ELR (cell line): ENCODE results near the gene UPF1.

ENCODE experiments used
- DNase-seq: peaks from one replicate; pipeline ENCODE4 v3.0.0-alpha.2; 2015; ENCODE audit warnings: low read depth

The UPF1 gene

DNA sequence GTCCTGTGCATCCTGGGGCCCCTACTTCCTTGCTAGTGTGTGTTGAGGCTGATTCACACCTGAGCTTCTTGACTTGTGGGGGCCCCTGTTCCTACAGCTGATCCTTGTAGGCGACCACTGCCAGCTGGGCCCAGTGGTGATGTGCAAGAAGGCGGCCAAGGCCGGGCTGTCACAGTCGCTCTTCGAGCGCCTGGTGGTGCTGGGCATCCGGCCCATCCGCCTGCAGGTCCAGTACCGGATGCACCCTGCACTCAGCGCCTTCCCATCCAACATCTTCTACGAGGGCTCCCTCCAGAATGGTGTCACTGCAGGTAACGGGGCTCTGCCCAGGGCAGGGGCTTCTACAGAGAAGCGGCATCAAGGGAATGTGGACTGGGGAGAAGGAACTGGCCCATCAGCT is 25.5 kb downstream of the UPF1 start:
- DNase-seq: no peak

DNA sequence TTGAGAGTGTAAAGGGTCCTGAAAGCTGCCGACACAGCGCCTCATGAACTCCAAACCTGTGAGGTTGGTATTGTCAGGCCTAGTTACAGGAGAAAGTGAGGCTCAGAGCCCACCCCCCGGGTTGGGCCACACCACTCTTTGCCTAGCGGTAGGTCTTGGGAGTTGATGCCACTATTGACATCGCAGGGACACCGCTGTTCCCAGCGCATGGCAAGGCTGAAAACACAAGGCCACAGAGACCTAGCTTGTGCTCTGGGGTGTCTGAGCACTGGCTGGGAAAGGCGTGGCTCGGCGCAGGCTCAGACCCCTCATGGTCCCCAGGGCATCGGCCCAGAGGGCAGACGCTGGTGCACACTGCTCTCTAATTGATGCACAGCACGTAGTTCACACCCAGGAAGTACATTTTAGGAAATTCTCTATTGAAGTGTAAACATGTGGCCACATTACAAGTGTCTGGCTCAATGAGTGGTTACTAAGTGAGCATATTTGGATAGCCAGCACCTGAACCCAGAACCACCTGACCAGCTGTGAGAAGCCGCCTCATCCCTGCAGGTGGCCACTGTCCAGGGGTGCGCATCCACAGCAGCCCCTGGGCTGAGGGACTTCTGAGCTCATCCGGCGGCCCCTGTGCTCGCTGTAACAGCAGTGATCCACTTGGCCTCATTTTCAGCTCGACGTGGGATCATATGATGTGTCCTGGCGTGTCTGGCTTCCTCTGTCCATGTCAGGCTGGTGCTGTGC is 27.3 kb downstream of the UPF1 start:
- DNase-seq: no peak

DNA sequence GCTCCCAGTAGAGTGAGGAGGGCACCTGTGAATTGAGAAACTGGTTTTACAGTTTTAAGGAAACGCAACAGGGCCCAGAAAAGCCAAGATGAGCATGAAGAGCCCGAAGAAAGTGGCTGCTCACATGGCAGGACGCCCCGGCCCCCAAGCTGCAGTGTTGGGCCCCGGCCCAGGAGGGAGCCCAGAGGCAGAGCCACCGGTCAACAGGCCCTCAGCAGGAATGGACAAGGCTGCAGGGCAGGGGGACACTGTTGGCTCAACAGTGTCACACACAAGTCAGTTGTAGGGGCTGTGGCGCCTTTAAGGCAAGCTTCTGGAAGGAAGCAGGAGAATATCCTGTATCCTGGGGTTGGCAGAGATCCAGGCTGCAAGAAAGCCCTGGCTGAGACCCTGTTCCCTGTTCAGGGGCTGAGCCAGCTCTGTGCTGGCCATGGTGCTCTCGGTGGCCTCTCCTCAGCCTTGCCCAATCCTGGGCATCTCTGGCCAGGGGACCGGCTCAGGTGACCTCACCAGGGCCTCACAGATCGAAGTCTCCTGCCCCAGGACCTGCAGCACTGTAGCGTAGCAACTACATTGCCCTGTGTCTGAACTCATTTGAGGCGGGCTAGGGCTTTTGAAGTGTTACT is 28.0 kb downstream of the UPF1 start:
- DNase-seq: no peak

DNA sequence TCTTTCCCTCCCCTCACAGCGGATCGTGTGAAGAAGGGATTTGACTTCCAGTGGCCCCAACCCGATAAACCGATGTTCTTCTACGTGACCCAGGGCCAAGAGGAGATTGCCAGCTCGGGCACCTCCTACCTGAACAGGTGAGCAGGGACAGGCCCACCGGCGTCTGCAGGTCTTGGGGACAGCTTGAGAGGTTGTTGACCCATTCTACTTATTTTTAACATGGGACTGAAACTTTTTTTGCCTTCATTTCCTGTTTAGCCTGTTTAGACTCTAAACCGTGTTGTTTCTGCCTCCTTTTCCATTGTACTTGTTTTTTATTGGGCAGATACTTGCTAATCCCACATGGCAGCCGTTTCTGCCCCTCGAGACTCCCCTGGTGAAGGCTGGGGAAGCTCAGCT is 28.5 kb downstream of the UPF1 start:
- no peak for DNase-seq

DNA sequence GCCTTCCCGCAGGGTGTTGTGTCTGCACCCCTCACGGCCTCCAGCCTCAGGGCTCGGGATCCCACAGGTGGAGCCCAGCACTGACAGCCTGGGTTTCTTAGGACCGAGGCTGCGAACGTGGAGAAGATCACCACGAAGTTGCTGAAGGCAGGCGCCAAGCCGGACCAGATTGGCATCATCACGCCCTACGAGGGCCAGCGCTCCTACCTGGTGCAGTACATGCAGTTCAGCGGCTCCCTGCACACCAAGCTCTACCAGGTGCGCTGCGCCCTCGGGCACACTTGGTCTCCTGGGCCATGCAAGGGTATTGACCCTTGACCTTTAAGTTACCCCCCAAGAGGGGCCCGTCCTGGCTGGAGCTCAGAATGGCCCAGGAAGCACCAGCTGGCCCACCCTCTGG is 29.0 kb downstream of the UPF1 start:
- no peak for DNase-seq

DNA sequence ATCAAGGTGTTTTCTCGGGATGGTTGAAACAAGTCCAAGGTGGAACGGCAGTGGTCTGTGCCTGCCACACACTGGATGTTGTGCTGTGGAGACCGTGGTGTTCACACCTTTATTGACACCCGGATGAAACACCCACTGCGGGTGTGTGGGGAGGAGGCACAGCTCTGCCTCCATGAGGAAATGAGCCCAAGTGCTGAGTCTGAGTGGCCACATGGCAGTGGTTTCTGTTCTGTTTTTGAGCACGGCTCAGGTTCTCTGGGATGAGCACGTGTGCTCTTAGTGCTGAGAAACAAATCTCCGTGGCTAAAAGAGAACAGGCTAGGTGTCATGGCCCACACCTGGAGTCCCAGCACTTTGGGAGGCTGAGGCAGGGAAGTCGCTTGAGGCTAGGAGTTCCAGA is 29.5 kb downstream of the UPF1 start:
- no peak for DNase-seq

DNA sequence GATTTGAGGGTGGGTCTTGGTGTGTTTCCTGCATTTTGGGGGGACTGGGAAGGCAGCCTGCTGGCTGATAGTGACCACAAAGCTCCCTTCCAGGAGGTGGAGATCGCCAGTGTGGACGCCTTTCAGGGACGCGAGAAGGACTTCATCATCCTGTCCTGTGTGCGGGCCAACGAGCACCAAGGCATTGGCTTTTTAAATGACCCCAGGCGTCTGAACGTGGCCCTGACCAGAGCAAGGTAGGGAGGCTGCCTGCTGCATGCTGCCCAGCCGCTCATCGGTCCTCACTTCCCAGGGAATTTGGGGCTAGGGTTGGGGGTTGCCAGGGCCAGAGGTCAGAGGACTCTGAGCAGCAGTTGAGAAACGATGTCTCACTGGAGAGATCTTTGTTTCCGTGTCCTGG is 30.2 kb downstream of the UPF1 start:
- no peak for DNase-seq

DNA sequence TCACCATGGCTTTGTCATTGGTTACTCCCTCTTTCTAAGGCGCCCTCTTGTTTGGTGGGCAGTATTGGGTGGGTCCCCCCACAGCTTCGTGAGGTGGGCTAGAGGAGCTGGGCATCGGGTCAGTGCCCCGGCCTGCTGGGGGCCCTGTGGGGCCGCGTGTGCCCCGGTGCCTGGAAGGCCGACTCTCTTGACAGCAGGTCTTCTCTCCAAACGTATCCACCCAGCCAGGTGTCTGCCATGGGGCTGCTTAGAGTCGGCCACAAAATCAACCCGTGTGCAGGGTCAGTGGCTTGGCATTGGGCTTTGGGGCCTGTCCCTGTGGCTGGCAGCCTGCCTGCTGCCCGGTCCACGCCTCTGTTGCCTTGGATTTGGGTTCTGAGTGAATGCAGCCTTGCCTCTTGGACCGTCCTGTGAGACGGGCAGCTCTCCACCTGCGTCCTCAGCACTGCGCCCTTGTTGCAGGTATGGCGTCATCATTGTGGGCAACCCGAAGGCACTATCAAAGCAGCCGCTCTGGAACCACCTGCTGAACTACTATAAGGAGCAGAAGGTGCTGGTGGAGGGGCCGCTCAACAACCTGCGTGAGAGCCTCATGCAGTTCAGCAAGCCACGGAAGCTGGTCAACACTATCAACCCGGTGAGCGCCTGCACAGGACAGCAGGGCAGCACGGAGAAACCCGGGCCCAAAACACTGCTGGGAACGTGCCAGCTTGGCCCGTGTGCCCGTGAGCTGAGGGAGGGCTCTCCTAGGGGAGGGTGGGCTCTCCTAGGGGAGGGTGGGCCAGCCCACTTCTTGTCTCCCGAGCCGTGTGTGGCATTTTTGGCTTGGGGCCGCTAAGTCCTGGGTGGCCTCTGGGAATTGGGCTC is 31.4 kb downstream of the UPF1 start:
- no peak for DNase-seq

DNA sequence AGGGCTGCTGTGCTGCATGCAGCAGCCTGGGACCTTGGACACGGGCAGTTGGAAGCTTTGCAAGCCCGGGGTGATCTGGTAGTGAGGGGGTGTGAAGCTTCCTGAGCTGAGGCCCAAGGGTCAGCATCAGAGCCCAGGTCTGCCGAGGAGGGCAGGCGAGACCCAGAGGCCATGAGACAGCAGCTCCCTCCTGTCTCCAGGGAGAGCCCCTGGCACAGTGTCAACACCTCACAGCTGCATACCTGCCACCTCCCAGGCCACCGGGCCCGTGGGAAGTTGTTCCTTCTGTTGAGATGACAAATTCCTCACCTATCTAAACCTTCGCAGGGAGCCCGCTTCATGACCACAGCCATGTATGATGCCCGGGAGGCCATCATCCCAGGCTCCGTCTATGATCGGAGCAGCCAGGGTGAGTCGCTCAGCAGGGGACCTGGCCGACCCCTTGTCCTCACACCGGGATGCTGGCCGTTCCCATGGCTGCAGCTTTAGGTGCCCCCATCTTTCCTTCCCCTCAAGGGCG is 32.1 kb downstream of the UPF1 start:
- DNase-seq: no peak

DNA sequence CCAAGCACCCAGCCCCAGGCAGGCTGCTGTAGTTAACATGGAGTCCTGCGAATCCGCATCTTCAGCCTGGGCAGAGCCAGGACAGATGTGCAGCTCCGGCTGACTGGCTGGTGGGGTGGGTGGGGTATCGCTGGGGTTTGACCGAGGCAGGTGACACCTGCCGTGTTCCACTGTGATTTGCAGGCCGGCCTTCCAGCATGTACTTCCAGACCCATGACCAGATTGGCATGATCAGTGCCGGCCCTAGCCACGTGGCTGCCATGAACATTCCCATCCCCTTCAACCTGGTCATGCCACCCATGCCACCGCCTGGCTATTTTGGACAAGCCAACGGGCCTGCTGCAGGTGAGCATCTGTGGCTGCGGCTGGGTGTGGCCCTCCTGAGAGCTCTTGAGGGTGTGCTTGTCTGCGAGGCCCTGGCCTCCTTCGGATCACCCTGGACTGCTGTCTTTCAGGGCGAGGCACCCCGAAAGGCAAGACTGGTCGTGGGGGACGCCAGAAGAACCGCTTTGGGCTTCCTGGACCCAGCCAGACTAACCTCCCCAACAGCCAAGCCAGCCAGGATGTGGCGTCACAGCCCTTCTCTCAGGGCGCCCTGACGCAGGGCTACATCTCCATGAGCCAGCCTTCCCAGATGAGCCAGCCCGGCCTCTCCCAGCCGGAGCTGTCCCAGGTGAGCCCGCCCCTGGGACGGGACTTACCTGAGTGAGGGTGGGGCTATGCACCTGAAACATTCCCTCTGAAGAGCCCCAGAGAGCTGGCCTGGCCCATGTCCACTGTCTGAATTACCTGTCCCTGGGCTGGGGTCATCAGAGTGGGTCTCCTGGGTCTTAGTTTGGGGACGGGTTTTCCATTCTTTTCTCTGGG is 33.6 kb downstream of the UPF1 start:
- DNase-seq: no peak

DNA sequence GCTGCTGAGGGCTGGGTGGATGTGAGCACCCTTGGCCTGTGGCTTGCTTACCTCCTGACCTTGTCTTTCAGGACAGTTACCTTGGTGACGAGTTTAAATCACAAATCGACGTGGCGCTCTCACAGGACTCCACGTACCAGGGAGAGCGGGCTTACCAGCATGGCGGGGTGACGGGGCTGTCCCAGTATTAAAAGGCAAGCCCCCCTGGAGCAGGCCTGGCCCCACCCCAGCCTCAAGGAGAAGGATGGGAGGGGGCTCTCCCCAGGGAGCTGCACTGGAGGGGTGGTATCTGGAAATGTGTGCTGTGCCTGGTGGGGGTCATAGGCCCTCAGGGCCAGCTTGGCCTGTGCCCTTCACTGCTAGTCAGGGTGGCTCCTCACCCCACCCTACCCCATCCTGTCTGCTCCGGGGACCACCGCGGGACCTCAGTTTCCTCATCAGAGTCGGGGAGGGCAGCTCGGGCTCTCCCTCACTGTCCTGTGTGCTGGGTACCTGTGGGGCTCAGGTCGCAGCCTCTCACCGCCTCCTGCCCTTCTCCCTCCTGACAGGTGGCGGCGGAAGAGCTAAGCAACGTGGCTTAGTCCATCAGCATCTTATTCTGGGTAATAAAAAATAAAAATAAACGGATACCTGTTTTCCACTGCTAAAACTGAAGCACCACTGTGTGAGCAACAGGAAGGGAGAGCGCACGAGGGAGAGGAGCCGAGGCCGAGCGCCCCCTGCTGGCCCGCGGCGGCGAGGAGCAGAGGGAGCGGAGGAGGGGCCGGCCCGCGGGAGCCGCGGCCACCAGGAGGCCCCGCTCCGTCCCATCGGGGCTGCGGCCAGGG is 34.4 kb downstream of the UPF1 start:
- peak; percentile 77 for DNase-seq

DNA sequence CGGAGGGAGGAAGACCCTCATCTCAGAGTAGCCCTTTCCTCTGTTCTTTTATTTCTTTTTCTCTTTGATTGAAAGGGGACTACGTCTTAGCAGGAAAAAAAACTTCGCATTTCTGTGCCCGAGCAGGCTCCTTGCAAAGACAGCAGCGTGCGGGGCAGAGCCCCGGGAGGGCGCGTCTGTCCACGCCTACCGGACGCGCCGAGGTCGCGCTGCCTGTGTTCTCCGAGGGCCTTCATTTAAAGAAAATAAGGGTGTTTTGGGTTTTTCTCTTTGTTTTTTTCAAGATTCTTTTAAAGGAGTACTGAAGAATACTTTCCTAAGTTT is 35.0 kb downstream of the UPF1 start:
- no peak for DNase-seq

DNA sequence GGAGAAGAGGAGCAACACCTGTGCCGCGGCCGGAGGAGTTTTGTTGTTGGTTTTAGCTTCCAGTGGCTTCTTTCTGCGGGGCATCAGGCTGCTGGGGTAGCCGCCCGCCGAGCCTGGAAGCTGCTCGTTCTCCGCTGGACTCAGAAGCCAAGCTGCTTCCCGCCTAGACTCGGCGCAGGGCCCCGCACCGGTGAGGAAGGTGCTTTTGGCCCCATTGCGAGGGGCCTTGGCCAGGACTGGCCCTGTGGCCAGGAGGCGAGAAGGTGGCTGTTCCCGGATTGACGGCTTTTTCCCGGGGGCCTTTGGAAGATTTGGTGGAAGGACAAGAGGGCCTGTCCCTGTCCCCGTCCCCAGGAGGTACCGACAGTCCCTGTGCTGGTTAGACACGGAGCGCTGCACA is 35.4 kb downstream of the UPF1 start:
- DNase-seq: no peak

DNA sequence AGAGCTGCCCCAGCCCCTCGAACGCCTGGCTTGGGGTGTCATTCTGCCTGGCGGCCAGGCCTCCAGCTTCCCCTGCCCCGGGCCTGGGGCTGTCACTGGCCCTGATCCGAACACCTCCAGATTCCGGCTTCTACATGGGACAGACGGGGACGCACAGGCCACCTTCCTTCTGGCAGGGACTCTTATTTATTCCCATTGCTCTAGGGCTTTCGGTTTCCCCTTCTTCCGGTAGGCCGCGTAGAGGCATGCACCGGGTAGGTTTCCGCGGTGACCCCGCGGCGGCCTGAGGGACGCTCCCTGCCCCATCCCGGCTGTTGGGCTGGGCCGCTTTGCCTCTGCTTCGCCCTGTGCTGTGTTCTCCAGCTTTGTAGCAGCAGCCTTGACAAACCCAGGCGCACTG is 36.0 kb downstream of the UPF1 start:
- no peak for DNase-seq

DNA sequence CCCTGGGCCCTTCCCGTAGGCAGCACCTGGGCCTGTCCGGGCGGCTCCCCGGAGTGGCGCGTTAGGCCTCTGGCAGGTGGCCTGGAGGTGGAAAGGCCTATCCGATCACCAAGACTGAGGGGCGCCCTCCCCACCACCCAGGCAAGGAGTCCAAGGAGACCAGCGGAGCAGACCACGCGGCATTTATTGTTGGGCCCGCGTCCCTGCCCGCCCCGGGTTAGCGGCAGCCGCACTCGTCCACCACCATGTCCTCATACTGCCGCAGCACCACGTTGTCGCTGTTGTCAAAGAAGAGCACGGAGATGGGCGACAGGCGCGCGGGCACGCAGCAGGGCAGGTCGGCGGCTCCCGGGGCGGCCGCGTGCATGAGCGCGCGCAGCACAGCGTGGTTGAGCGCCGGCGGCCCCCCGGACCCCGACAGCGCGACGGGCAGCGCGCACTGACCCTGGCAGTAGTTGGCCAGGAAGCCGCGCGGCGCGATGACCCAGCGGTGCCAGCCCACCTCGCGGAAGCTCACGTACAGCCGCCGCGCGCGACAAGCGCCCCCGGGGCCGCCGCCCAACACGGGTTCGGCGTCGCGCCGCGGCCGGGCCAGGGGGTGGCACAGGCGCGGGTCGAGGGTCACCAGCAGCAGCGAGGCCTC is 36.7 kb downstream of the UPF1 start:
- DNase-seq: no peak

DNA sequence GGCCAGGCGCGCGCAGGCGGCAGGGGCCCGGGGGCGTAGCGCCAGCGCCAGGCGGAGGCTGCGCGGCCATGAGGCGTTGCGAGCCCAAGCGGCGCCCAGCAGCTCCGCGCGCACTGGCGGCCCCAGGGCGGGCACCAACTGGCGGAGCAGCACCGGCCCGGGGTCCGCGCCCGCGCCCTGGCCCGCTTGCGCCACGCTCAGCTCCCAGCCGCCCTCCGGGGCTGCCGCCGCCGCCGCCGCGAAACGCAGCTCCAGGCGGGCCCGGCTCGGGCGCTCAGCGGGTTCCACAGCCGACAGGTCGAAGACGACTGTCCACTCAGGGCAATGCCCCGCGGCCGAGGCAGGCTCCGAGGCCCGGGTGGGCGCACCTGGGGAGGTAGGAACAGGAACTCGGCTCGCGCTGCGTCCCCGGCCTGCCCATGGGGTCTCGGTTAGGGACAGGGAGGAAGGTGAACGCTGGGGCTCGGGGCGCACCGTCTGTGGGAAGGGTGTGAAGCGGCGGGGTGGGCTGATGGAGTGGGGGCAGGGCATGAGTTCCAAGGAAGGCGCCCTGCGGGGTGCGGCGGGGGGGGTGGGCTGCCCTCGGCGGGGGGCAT is 37.4 kb downstream of the UPF1 start:
- no peak for DNase-seq

DNA sequence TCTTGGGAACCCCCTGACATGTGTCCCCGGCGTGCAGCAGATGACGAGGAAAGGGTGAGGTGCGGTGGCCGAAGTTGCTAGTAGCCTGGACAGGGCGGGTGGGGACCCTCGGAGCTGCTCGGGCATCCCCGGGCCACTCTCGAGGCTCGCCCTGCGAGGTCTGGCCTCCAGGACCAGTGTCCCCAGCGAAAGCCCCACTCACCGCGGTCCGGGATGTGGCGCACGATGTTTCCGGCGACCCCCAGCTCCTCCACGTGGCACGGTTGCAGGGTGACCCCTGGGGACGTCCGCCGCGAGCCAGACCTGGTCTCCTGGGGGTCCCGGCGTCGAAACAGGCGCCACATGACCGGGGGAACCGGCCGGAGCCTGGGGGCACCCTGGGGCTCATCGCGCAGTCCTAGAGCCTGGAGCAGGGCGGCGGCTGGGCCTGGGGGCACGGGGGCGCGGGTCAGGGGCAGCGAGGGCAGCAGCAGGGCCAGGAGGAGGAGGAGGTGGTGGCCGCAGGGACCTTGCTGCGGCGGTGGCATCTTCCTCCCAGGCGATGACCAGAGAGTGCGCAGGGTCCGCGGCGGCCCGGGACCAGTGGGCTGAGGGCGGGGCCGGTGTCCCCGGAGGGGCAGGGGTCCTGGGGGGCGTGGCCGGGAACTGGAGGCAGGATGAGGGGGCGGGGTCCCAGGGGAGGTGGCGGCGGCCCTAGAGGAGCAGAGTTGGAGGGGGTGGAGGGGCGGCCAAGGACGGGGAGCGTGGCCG is 38.2 kb downstream of the UPF1 start:
- DNase-seq: no peak

DNA sequence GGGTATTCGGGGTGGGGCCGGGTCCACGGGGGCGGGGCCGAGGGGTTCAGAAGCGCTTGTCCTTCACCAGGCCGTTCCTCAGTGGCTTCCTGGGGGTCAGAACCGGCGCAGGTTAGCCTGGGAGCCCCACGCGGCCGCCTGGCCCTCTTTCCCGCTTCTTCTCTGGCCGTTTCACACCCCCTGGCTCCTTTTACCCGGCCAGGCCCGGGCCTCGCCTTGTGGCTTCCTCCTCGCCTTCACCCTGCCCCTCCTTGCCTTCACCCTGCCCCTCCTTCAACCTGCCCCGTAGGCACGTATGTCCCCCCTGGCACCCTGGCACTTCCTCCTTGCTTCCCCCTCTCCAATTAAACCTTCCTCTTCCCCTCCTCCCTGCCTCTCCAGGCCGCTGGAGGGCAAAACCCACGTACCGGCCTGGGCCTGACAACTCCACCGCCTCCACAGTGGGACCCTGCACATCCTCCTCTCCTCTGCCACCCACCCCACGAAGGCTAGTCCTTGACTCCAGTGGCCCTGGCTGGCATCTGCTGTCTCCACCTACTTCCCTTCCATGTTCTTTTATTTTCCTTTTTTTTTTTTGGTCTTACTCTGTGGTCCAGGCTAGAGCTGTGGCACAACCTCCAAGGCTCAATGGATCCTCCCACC is 38.9 kb downstream of the UPF1 start:
- no peak for DNase-seq

DNA sequence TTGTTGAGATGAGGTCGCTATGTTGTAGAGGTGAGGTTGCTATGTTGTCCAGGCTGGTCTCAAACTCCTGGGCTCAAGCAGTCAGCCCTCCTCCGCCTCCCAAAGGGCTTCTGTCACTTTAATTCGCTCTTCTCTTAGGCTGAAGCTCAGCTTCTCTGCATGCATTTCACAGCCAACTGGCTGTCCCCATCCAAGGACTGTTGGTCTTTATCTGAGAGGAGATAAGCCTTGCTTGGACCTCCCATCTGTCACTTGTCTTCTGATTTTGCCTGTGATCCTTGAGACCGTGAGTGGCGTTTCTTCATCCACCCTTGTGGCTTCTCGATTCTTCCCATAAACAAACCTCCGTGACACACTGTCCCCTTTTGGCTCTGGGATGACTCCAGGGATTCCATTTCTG is 39.8 kb downstream of the UPF1 start:
- DNase-seq: no peak
